ENCODE measurements around the gene HOMER2.

The HOMER2 gene

GRCh38 chr15:82890995-82891390 lies 61.5 kb downstream of the HOMER2 start:
- H3K27ac ChIP-seq (replicated peaks) = no peak overlapping the region
- TF ChIP-seq REST (IDR thresholded peaks at IDR 0.05; ENCODE audit: insufficient replicate concordance, low read depth) = no peak
- no peak for TF ChIP-seq GABPA (IDR thresholded peaks at IDR 0.05; ENCODE audit: low read depth)
- TF ChIP-seq CTCF (IDR thresholded peaks at IDR 0.05; ENCODE audit: insufficient read depth, low read length) = no peak
- TF ChIP-seq POLR2AphosphoS5 (IDR thresholded peaks at IDR 0.05; ENCODE audit: low read depth) = no peak
- TF ChIP-seq SPI1 (IDR thresholded peaks at IDR 0.05; ENCODE audit: borderline replicate concordance, low read depth) = no peak
- H3K27me3 ChIP-seq (ENCODE audit: insufficient read depth, poor library complexity, severe bottlenecking) = no peaks in the 10 kb centered on the region
- H3K4me3 ChIP-seq (replicated peaks; ENCODE audit: insufficient read depth, low read length) = no peak overlapping the region
- no peak for DNase-seq (ENCODE audit: low read depth in 1 of 2, low spot score in 1 of 2)

GRCh38 chr15:82890338-82890994 lies 62.1 kb downstream of the HOMER2 start:
- Histone ChIP-seq H3K27me3 (ENCODE audit: insufficient read depth, poor library complexity, severe bottlenecking) (no peaks in the 10 kb centered on the region), H3K27ac (replicated peaks) (no peak overlapping the region), H3K4me3 (replicated peaks; ENCODE audit: insufficient read depth, low read length) (no peak overlapping the region)
- DNase-seq (ENCODE audit: low read depth in 1 of 2, low spot score in 1 of 2) = no peak
- TF ChIP-seq SPI1 (IDR thresholded peaks at IDR 0.05; ENCODE audit: borderline replicate concordance, low read depth) (no peak), CTCF (IDR thresholded peaks at IDR 0.05; ENCODE audit: insufficient read depth, low read length) (no peak), GABPA (IDR thresholded peaks at IDR 0.05; ENCODE audit: low read depth) (no peak), REST (IDR thresholded peaks at IDR 0.05; ENCODE audit: insufficient replicate concordance, low read depth) (no peak), POLR2AphosphoS5 (IDR thresholded peaks at IDR 0.05; ENCODE audit: low read depth) (no peak)

- Histone ChIP-seq H3K4me3 (replicated peaks; ENCODE audit: insufficient read depth, low read length) (no peak overlapping the region), H3K27me3 (ENCODE audit: insufficient read depth, poor library complexity, severe bottlenecking) (no peaks in the 10 kb centered on the region), H3K27ac (replicated peaks) (no peak overlapping the region)
- DNase-seq (ENCODE audit: low read depth in 1 of 2, low spot score in 1 of 2) = no peak
- TF ChIP-seq SPI1 (IDR thresholded peaks at IDR 0.05; ENCODE audit: borderline replicate concordance, low read depth) = no peak
- no peak for TF ChIP-seq GABPA (IDR thresholded peaks at IDR 0.05; ENCODE audit: low read depth)
- no peak for TF ChIP-seq REST (IDR thresholded peaks at IDR 0.05; ENCODE audit: insufficient replicate concordance, low read depth)
- no peak for TF ChIP-seq CTCF (IDR thresholded peaks at IDR 0.05; ENCODE audit: insufficient read depth, low read length)
- TF ChIP-seq POLR2AphosphoS5 (IDR thresholded peaks at IDR 0.05; ENCODE audit: low read depth) = no peak
These were observed 70.1 kb downstream of the HOMER2 start for GRCh38 chr15:82882273-82882928.

Data from HL-60 (cell line).